Measurements from ENCODE around the gene CREB3L1. TPM values are rescaled to one million over a fixed set of nuclear protein-coding genes. Genes with fewer than 3 reads are reported as not detected.

Gene CREB3L1
- total and polyA plus RNA-seq, 2 donors (not counting 3 experiments of a cell fraction or from before 2014, with no cell fraction given) = 0.23 to 0.84 TPM

GRCh38 chr11:46336563-46337180 is 59.2 kb downstream of the CREB3L1 start:
- Histone ChIP-seq H3K36me3 (ENCODE audit: control insufficient read depth in 2 of 2, extremely low read depth in 1 of 2, insufficient read depth in 2 of 2, low read length in 2 of 2) (no peaks in the 10 kb centered on the region), H2AFZ (ENCODE audit: low read depth, low read length) (no peak overlapping the region), H3K9me3 (replicated peaks; ENCODE audit: control insufficient read depth, insufficient read depth, low read length) (no peaks in the 10 kb centered on the region), H3K79me2 (ENCODE audit: control insufficient read depth, insufficient read depth, low read length) (no peaks in the 10 kb centered on the region), H3K27ac (ENCODE audit: insufficient read depth, low read depth, low read length) (no peak overlapping the region), H3K27me3 (ENCODE audit: control insufficient read depth in 2 of 2, insufficient read depth in 2 of 2, low read length in 2 of 2) (peaks cover 25 to 27% of the 10 kb centered on the region in 2 experiments), H3K9me1 (replicated peaks; ENCODE audit: control insufficient read depth, extremely low read depth, insufficient read depth, low read length) (no peaks in the 10 kb centered on the region), H4K20me1 (replicated peaks; ENCODE audit: control insufficient read depth, extremely low read depth, insufficient read depth, low read length) (no peaks in the 10 kb centered on the region), H3K4me2 (ENCODE audit: insufficient read depth, low read length) (no peak overlapping the region), H3K4me3 (replicated peaks in 1 of 3; ENCODE audit: insufficient read depth in 1 of 3, low read depth in 1 of 3, low read length in 3 of 3) (no peak overlapping the region), H3K9ac (replicated peaks; ENCODE audit: extremely low read depth, insufficient read depth, low read length) (no peak overlapping the region), H3K4me1 (ENCODE audit: control insufficient read depth, extremely low read depth, insufficient read depth, low read length) (peaks cover 5% of the 10 kb centered on the region)
- DNase-seq (ENCODE audit: low read depth, low spot score) (no peak), FAIRE-seq (no peak)
- intact Hi-C loops (cut with micrococcal nuclease) (no loop called here), dilution Hi-C loops (cut with MboI; ENCODE audit: extremely low pct_ligation_motif_present, low sequenced_read_pairs) (no loop called here)
- CTCF ChIA-PET = interaction anchor here (0.7 to 1.2 kb wide), 2 partner anchors 28 to 359 kb away, joined by 3 read pairs; no protein-coding TSS in a partner anchor
- BruUV-seq (replicated peaks) = no TSS peak
- POLR2A ChIA-PET = no interaction called here
- TF ChIP-seq MAX (IDR thresholded peaks at IDR 0.05; ENCODE audit: insufficient read depth, insufficient read length) (no peak), POLR2A (IDR thresholded peaks at IDR 0.05; ENCODE audit: low read depth, low read length) (no peak), FOS (IDR thresholded peaks at IDR 0.05; ENCODE audit: borderline replicate concordance, insufficient read depth, low read length) (no peak), JUN (IDR thresholded peaks at IDR 0.05; ENCODE audit: borderline replicate concordance, insufficient read depth, insufficient read length, low read depth) (no peak), MYC (IDR thresholded peaks at IDR 0.05; ENCODE audit: low read depth, low read length) (no peak), POLR2AphosphoS5 (IDR thresholded peaks at IDR 0.05; ENCODE audit: insufficient read depth, low read depth, low read length) (no peak), EZH2 (IDR thresholded peaks at IDR 0.05; ENCODE audit: borderline replicate concordance, low read depth, low read length, severe bottlenecking) (no peak), GATA2 (IDR thresholded peaks at IDR 0.05; ENCODE audit: insufficient read depth, insufficient read length, low read depth, low read length) (no peak)
- TF ChIP-seq, protein P1, sequence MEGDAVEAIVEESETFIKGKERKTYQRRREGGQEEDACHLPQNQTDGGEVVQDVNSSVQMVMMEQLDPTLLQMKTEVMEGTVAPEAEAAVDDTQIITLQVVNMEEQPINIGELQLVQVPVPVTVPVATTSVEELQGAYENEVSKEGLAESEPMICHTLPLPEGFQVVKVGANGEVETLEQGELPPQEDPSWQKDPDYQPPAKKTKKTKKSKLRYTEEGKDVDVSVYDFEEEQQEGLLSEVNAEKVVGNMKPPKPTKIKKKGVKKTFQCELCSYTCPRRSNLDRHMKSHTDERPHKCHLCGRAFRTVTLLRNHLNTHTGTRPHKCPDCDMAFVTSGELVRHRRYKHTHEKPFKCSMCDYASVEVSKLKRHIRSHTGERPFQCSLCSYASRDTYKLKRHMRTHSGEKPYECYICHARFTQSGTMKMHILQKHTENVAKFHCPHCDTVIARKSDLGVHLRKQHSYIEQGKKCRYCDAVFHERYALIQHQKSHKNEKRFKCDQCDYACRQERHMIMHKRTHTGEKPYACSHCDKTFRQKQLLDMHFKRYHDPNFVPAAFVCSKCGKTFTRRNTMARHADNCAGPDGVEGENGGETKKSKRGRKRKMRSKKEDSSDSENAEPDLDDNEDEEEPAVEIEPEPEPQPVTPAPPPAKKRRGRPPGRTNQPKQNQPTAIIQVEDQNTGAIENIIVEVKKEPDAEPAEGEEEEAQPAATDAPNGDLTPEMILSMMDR (IDR thresholded peaks at IDR 0.05; ENCODE audit: extremely low read depth in 1 of 2, insufficient read depth in 1 of 2, low read depth in 1 of 2, low read length in 2 of 2) = no peak

Data from endothelial cell of umbilical vein (primary cell).